ENCODE measurements around the gene ETS2. TPM values are rescaled to one million over a fixed set of nuclear protein-coding genes. Genes with fewer than 3 reads are reported as not detected.
A peak's percentile ranks its signal among the peaks of the same experiment; 100 is the strongest.

The ETS2 gene
- total and polyA plus RNA-seq, 7 donors = 37.0 to 494 (median 94.5) TPM

DNA sequence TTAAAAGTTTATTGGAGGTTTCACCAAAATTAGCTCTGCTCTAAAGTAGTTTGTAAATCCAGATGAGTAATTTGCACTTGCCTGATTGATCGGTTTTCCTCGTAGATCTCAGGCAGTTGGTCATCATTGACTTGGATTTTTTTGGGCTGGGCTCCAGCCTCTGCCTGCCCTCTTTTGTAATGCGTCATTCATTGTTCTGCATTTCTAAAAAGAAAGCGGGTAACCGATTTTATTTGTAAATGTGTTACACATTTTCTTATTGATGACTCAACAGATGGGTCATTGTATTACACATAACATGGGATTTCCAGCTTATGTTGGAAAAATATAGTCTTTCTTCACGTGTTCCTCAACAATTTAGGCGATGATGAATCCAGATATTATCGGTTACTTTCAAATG, 5.5 kb downstream of the ETS2 start:
- no peaks in the 10 kb centered on the region for H3K27me3 ChIP-seq (ENCODE audit: insufficient read depth in 3 of 3, low read length in 2 of 3)
- peaks cover 34% of the 10 kb centered on the region for H3K4me1 ChIP-seq
- intact Hi-C loops (cut with DNase I) = loop anchor here in 1 of 2 donors (5.0 kb wide), 1 partner anchor 41 kb away; no protein-coding TSS in a partner anchor
- DNase-seq (no peak), ATAC-seq (no peak)
- TF ChIP-seq, protein P1, sequence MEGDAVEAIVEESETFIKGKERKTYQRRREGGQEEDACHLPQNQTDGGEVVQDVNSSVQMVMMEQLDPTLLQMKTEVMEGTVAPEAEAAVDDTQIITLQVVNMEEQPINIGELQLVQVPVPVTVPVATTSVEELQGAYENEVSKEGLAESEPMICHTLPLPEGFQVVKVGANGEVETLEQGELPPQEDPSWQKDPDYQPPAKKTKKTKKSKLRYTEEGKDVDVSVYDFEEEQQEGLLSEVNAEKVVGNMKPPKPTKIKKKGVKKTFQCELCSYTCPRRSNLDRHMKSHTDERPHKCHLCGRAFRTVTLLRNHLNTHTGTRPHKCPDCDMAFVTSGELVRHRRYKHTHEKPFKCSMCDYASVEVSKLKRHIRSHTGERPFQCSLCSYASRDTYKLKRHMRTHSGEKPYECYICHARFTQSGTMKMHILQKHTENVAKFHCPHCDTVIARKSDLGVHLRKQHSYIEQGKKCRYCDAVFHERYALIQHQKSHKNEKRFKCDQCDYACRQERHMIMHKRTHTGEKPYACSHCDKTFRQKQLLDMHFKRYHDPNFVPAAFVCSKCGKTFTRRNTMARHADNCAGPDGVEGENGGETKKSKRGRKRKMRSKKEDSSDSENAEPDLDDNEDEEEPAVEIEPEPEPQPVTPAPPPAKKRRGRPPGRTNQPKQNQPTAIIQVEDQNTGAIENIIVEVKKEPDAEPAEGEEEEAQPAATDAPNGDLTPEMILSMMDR (IDR thresholded peaks at IDR 0.05) = no peak
- peaks cover 21 to 92% of the 10 kb centered on the region in 2 donors for H3K36me3 ChIP-seq (ENCODE audit: insufficient read depth in 1 of 2, low read depth in 1 of 2)
- H3K9me3 ChIP-seq = no peaks in the 10 kb centered on the region
- H3K4me3 ChIP-seq = peak overlapping the region; percentile 76
- WGBS, 3 donors = 65 to 71% (median 66%) methylated on average over 8 of the region's 8 CpGs
- H3K27ac ChIP-seq = peak overlapping the region; percentile 69

DNA sequence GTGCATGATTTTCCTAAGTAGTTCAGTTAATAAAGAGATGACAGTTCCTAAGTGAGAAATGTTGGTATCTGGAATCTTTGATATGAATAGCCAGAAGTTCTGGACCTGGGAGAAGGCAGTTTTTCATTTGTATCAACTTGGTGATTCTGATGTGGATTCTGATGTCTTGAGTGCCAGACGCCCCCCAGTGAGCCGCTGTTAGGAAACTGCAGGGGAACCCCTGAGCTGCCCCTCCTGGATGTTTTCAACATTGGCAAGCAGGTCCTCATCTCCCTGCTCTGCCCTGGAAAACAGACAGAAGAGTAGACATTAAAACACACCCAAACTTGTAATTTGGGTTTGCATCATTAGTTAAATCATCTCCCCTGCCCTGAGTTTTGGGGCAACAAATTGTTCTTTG, 7.4 kb downstream of the ETS2 start:
- H3K4me1 ChIP-seq = peaks cover 34% of the 10 kb centered on the region
- 87 to 95% (median 87%) methylated on average over 2 of the region's 2 CpGs for WGBS, 3 donors
- H3K4me3 ChIP-seq = peak overlapping the region; percentile 13
- H3K27me3 ChIP-seq (ENCODE audit: insufficient read depth in 3 of 3, low read length in 2 of 3) = no peaks in the 10 kb centered on the region
- H3K27ac ChIP-seq = peak overlapping the region; percentile 69
- no peaks in the 10 kb centered on the region for H3K9me3 ChIP-seq
- intact Hi-C loops (cut with DNase I) = loop anchor here in 1 of 2 donors (5.0 kb wide), 1 partner anchor 39 kb away; no protein-coding TSS in a partner anchor
- peaks cover 25 to 96% of the 10 kb centered on the region in 2 donors for H3K36me3 ChIP-seq (ENCODE audit: insufficient read depth in 1 of 2, low read depth in 1 of 2)
- TF ChIP-seq, protein P1 (IDR thresholded peaks at IDR 0.05) = no peak
- no peak for DNase-seq
- no peak for ATAC-seq

DNA sequence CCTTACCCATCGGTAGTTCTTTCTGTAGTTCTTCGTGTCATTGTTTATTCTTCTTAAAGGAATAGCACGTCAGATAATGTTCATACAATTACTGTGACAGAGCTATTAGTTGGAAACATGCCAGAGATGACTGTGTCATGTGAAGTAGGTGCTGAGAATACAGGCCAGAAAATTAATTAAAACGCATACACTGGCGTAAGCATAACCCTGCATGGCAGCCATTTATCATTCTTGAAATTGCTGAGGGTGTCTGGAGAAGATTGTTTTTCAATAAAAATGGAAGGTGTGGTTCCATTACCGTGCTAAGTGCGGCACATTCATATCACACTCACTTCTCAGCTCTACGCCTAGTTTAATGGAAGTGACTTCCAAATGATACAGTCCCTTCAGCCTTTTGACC, 7.8 kb downstream of the ETS2 start:
- Histone ChIP-seq H3K4me1 (peaks cover 37% of the 10 kb centered on the region), H3K27me3 (ENCODE audit: insufficient read depth in 3 of 3, low read length in 2 of 3) (no peaks in the 10 kb centered on the region), H3K27ac (no peak overlapping the region), H3K4me3 (peak overlapping the region; percentile 8), H3K9me3 (no peaks in the 10 kb centered on the region), H3K36me3 (ENCODE audit: insufficient read depth in 1 of 2, low read depth in 1 of 2) (peaks cover 25 to 98% of the 10 kb centered on the region in 2 donors)
- DNase-seq = no peak
- no peak for ATAC-seq
- WGBS, 3 donors = 76 to 79% (median 78%) methylated on average over 8 of the region's 8 CpGs
- intact Hi-C loops (cut with DNase I) = loop anchor here in 1 of 2 donors (5.0 kb wide), 1 partner anchor 39 kb away; no protein-coding TSS in a partner anchor
- TF ChIP-seq, protein P1 (IDR thresholded peaks at IDR 0.05) = no peak

DNA sequence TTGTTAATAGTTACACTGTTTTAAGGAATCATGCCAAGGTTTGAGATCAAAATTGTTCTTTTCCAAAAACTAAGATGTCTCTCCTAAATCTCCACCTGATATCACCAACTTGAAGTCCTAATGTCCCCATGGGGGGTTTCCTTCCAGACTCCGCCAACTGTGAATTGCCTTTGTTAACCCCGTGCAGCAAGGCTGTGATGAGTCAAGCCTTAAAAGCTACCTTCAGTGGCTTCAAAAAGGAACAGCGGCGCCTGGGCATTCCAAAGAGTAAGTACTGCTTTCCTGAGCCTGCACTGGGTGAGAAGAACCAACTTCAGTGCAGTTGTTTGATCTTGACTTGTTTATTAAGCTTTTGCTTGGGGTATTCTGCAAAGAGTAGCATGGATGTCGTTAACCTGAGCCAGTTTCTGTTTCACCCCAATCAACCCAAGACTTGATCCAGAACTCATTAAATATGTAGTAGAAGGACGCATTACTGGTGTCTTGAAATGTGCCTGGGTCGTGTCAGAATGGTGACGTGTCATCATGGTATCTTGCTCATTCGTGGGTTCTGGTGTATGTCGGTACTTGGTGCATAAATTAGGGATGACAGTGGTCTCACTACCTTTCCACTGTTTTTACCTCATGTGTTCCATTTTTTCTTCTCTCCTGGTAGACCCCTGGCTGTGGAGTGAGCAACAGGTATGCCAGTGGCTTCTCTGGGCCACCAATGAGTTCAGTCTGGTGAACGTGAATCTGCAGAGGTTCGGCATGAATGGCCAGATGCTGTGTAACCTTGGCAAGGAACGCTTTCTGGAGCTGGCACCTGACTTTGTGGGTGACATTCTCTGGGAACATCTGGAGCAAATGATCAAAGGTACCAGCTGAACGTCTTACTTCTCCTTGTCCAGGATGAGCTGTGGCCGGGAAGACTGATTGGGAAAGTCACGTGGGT, 8.7 kb downstream of the ETS2 start:
- no peak for ATAC-seq
- Histone ChIP-seq H3K27me3 (ENCODE audit: insufficient read depth in 3 of 3, low read length in 2 of 3) (no peaks in the 10 kb centered on the region), H3K27ac (peak overlapping the region; percentile 56), H3K36me3 (ENCODE audit: insufficient read depth in 1 of 2, low read depth in 1 of 2) (peaks cover 25 to 98% of the 10 kb centered on the region in 2 donors), H3K9me3 (no peaks in the 10 kb centered on the region), H3K4me3 (peak overlapping the region; percentile 8), H3K4me1 (peaks cover 39% of the 10 kb centered on the region)
- TF ChIP-seq, protein P1 (IDR thresholded peaks at IDR 0.05) = no peak
- no peak for DNase-seq
- 88 to 93% (median 89%) methylated on average over 16 of the region's 16 CpGs for WGBS, 3 donors
- intact Hi-C loops (cut with DNase I) = loop anchor here in 1 of 2 donors (5.0 kb wide), 1 partner anchor 38 kb away; no protein-coding TSS in a partner anchor
